Endothelial cell of umbilical vein (primary cell): ENCODE data around the gene SYMPK. TPM values are rescaled to one million over a fixed set of nuclear protein-coding genes. Genes with fewer than 3 reads are reported as not detected.

Source experiments
- BruUV-seq: library from RNA; stranded (reverse); fragments of 400-500 nt; replicated peaks from 2 replicates; lab custom pipeline; 2021; lab: Mats Ljungman, UMichigan
- CTCF ChIA-PET: fragments of 300-600, 350-600 bp; sonication (Branson Sonifier 250); formaldehyde crosslinking; loops from one replicate; lab custom pipeline; 2021; ENCODE audit warnings: antibody characterized with exemption, inconsistent platforms; lab: Charles Lee
- POLR2A ChIA-PET: fragments of 300-600, 350-600 bp; sonication (Branson Sonifier 250); formaldehyde crosslinking; loops from one replicate; lab custom pipeline; 2021; ENCODE audit warnings: antibody characterized with exemption, inconsistent platforms; lab: Charles Lee
- DNase-seq: peaks from one replicate; pipeline ENCODE4 v3.0.0-alpha.2; 2011; ENCODE audit warnings: low read depth, low spot score
- FAIRE-seq: peaks from 2 replicates; lab custom pipeline; 2011; peaks lifted over from hg19 to GRCh38; lab: Jason Lieb, UNC
- H2AFZ ChIP-seq: 2 replicates; pipeline ENCODE4 v1.6.0; 2012; ENCODE audit warnings: low read depth, low read length, control low read depth, inconsistent platforms
- H3K27ac ChIP-seq: 2 replicates; pipeline ENCODE4 v1.5.1; 2011; ENCODE audit warnings: low read depth, mild to moderate bottlenecking, control low read depth, low read length, moderate library complexity; ENCODE audit not compliant: insufficient read depth
- H3K27me3 ChIP-seq, 2 experiments: 2 replicates each; pipeline versions ENCODE4 v1.6.0 to v1.6.1; 2011; ENCODE audit warnings: low read length in 2 of 2, mixed read lengths in 1 of 2; ENCODE audit not compliant: control insufficient read depth in 2 of 2, insufficient read depth in 2 of 2
- H3K36me3 ChIP-seq, 2 experiments: 2 replicates in 1 of 2; 3 replicates in 1 of 2; pipeline ENCODE4 v1.5.1; 2011; ENCODE audit warnings: low read length in 2 of 2, mild to moderate bottlenecking in 1 of 2, moderate library complexity in 1 of 2; ENCODE audit not compliant: control insufficient read depth in 2 of 2, insufficient read depth in 2 of 2; ENCODE audit errors: extremely low read depth in 1 of 2
- H3K4me1 ChIP-seq: 3 replicates; pipeline ENCODE4 v1.5.1; 2011; ENCODE audit warnings: mild to moderate bottlenecking, low read length; ENCODE audit not compliant: control insufficient read depth, insufficient read depth; ENCODE audit errors: extremely low read depth
- H3K4me2 ChIP-seq: 2 replicates; pipeline ENCODE4 v1.6.1; 2011; ENCODE audit warnings: low read length, control low read depth, mixed read lengths; ENCODE audit not compliant: insufficient read depth
- H3K4me3 ChIP-seq, 3 experiments: fragments of 200-600 bp in 1 of 3; sonication (generic), shearing (Covaris generic) in 1 of 3; replicated peaks in 1 of 3; 2 replicates each; pipeline ENCODE4 v1.5.1; 2011 to 2016; ENCODE audit warnings: control low read depth in 3 of 3, low read length in 3 of 3, mild to moderate bottlenecking in 2 of 3, inconsistent platforms in 1 of 3, low read depth in 1 of 3, moderate library complexity in 1 of 3; ENCODE audit not compliant: insufficient read depth in 1 of 3
- H3K79me2 ChIP-seq: 2 replicates; pipeline ENCODE4 v1.6.0; 2012; ENCODE audit warnings: low read length, inconsistent platforms; ENCODE audit not compliant: control insufficient read depth, insufficient read depth
- H3K9ac ChIP-seq: replicated peaks from 2 replicates; pipeline ENCODE3; 2011; ENCODE audit warnings: low read length, control low read depth; ENCODE audit not compliant: insufficient read depth; ENCODE audit errors: extremely low read depth
- H3K9me1 ChIP-seq: replicated peaks from 3 replicates; pipeline ENCODE4 v1.6.0; 2011; ENCODE audit warnings: mild to moderate bottlenecking, low read length; ENCODE audit not compliant: control insufficient read depth, insufficient read depth; ENCODE audit errors: extremely low read depth
- H3K9me3 ChIP-seq: replicated peaks from 2 replicates; pipeline ENCODE4 v1.5.1; 2012; ENCODE audit warnings: low read length, inconsistent platforms; ENCODE audit not compliant: control insufficient read depth, insufficient read depth
- H4K20me1 ChIP-seq: replicated peaks from 2 replicates; pipeline ENCODE3; 2011; ENCODE audit warnings: mild to moderate bottlenecking, low read length; ENCODE audit not compliant: control insufficient read depth, insufficient read depth; ENCODE audit errors: extremely low read depth
- CTCF ChIP-seq, 2 donors: IDR thresholded peaks; 1 replicate in 1 of 2; 2 replicates in 1 of 2; pipeline ENCODE4 v1.5.1; 2011; ENCODE audit warnings: low read length in 2 of 2, mild to moderate bottlenecking in 2 of 2, moderate library complexity in 2 of 2, control low read depth in 1 of 2, inconsistent platforms in 1 of 2, low read depth in 1 of 2; ENCODE audit not compliant: insufficient read depth in 1 of 2; ENCODE audit errors: extremely low read depth in 1 of 2
- EZH2 ChIP-seq: IDR thresholded peaks from 2 replicates; pipeline ENCODE4 v1.6.1; 2012; ENCODE audit warnings: borderline replicate concordance, low read depth, mild to moderate bottlenecking, moderate library complexity, low read length, inconsistent platforms; ENCODE audit not compliant: severe bottlenecking
- FOS ChIP-seq: IDR thresholded peaks from 2 replicates; pipeline ENCODE4 v1.6.1; 2011; ENCODE audit warnings: mild to moderate bottlenecking, low read length, moderate library complexity, borderline replicate concordance; ENCODE audit not compliant: insufficient read depth
- GATA2 ChIP-seq: IDR thresholded peaks from 2 replicates; pipeline ENCODE4 v1.7.0; 2011; ENCODE audit warnings: low read depth, mild to moderate bottlenecking, moderate library complexity, mixed read lengths, low read length; ENCODE audit not compliant: insufficient read length, insufficient read depth
- JUN ChIP-seq: IDR thresholded peaks from 2 replicates; pipeline ENCODE4 v1.6.1; 2011; ENCODE audit warnings: borderline replicate concordance, low read depth; ENCODE audit not compliant: insufficient read length, insufficient read depth
- MAX ChIP-seq: IDR thresholded peaks from 2 replicates; pipeline ENCODE4 v1.6.1; 2011; ENCODE audit not compliant: insufficient read depth, insufficient read length
- MYC ChIP-seq: IDR thresholded peaks from one replicate; pipeline ENCODE4 v1.6.1; 2011; ENCODE audit warnings: mild to moderate bottlenecking, low read depth, low read length
- POLR2A ChIP-seq: IDR thresholded peaks from 2 replicates; pipeline ENCODE4 v1.6.1; 2012; ENCODE audit warnings: low read depth, mild to moderate bottlenecking, control low read depth, low read length
- POLR2AphosphoS5 ChIP-seq: IDR thresholded peaks from 2 replicates; pipeline ENCODE4 v1.6.1; 2012; ENCODE audit warnings: low read depth, mild to moderate bottlenecking, control low read depth, low read length, moderate library complexity; ENCODE audit not compliant: insufficient read depth
- dilution Hi-C: fragments of 300-500 bp; cut with MboI; formaldehyde crosslinking; loops from one replicate; pipeline ENCODE4 v1.15.0; 2019; ENCODE audit warnings: low sequenced_read_pairs; ENCODE audit not compliant: extremely low pct_ligation_motif_present
- intact Hi-C: fragments of 100-400 bp; cut with micrococcal nuclease; formaldehyde crosslinking; loops from one replicate; pipeline ENCODE4 v1.10.0; 2022
- polyA plus RNA-seq, 4 experiments: library from polyadenylated mRNA; depleted of rRNA in 3 of 4; stranded (reverse) in 3 of 4; unstranded in 1 of 4; fragments of >200 nt; gene quantifications; 2 replicates each; pipeline versions ENCODE4 v1.2.1 to v1.2.3, GENCODE V29; 2011 to 2012; ENCODE audit warnings: missing spikeins in 1 of 4
- total RNA-seq: library from RNA; stranded (reverse); gene quantifications from 2 replicates; pipeline ENCODE4 v1.2.3, GENCODE V29; 2021

SYMPK gene
- total and polyA plus RNA-seq, 2 donors (not counting 3 experiments of a cell fraction or from before 2014, with no cell fraction given): 89.8 to 95.7 TPM

GRCh38 chr19:45874620-45874966 lies 11.6 kb upstream of the SYMPK start:
- Histone ChIP-seq H3K79me2 (no peaks in the 10 kb centered on the region), H3K9me3 (no peaks in the 10 kb centered on the region), H3K4me2 (no peak overlapping the region), H3K4me1 (no peaks in the 10 kb centered on the region), H3K9me1 (no peaks in the 10 kb centered on the region), H3K4me3 (no peak overlapping the region), H3K27ac (no peak overlapping the region), H3K9ac (no peak overlapping the region), H2AFZ (no peak overlapping the region), H3K36me3 (no peaks in the 10 kb centered on the region), H3K27me3 (peaks cover 2 to 6% of the 10 kb centered on the region in 2 experiments), H4K20me1 (no peaks in the 10 kb centered on the region)
- DNase-seq (no peak), FAIRE-seq (no peak)
- POLR2A ChIA-PET: no interaction called here
- dilution Hi-C loops: no loop called here
- CTCF ChIA-PET: no interaction called here
- intact Hi-C loops: no loop called here
- no TSS peak for BruUV-seq
- no peak for TF ChIP-seq MYC

- H3K27ac ChIP-seq: no peak overlapping the region
- peaks cover 2 to 6% of the 10 kb centered on the region in 2 experiments for H3K27me3 ChIP-seq
- dilution Hi-C loops (no loop called here), intact Hi-C loops (no loop called here)
- no peaks in the 10 kb centered on the region for H3K79me2 ChIP-seq
- POLR2A ChIA-PET: no interaction called here
- no peaks in the 10 kb centered on the region for H4K20me1 ChIP-seq
- DNase-seq (no peak), FAIRE-seq (no peak)
- H3K4me3 ChIP-seq: no peak overlapping the region
- H3K4me1 ChIP-seq: no peaks in the 10 kb centered on the region
- H3K9me3 ChIP-seq: no peaks in the 10 kb centered on the region
- no peak overlapping the region for H3K4me2 ChIP-seq
- H3K9ac ChIP-seq: no peak overlapping the region
- H3K36me3 ChIP-seq: no peaks in the 10 kb centered on the region
- no peak overlapping the region for H2AFZ ChIP-seq
- CTCF ChIA-PET: no interaction called here
- TF ChIP-seq POLR2A (no peak), JUN (no peak), MAX (no peak), GATA2 (no peak), MYC (no peak), POLR2AphosphoS5 (no peak), FOS (no peak), CTCF (IDR thresholded peaks at IDR 0.05; ENCODE audit: extremely low read depth in 1 of 2, insufficient read depth in 1 of 2, low read depth in 1 of 2, low read length in 2 of 2) (no peak), EZH2 (no peak)
- no peaks in the 10 kb centered on the region for H3K9me1 ChIP-seq
- BruUV-seq: no TSS peak
Measured at GRCh38 chr19:45873219-45873772, 10.3 kb upstream of the SYMPK start.
